Osteoblast (primary cell): ENCODE measurements around the gene CACNA1C. TPM values are rescaled to one million over a fixed set of nuclear protein-coding genes. Genes with fewer than 3 reads are reported as not detected.

Experiments
- DNase-seq: peaks from one replicate; pipeline ENCODE4 v3.0.0; 2011; ENCODE audit warnings: low spot score, mixed read lengths; ENCODE audit not compliant: insufficient read length; ENCODE audit errors: missing footprints
- H2AFZ ChIP-seq: 2 replicates; pipeline ENCODE4 v1.6.0; 2011; ENCODE audit warnings: mild to moderate bottlenecking, low read length
- H3K27ac ChIP-seq: 2 replicates; pipeline ENCODE4 v1.5.1; 2011; ENCODE audit warnings: mild to moderate bottlenecking, low read depth, low read length, moderate library complexity
- H3K27me3 ChIP-seq: 2 replicates; pipeline ENCODE4 v1.6.0; 2012; ENCODE audit warnings: mild to moderate bottlenecking, control low read depth, inconsistent platforms, low read length, moderate library complexity; ENCODE audit not compliant: insufficient read depth
- H3K36me3 ChIP-seq: 2 replicates; pipeline ENCODE4 v1.5.1; 2011; ENCODE audit warnings: mild to moderate bottlenecking, low read length, control low read depth, moderate library complexity; ENCODE audit not compliant: insufficient read depth
- H3K4me1 ChIP-seq: 2 replicates; pipeline ENCODE4 v1.5.1; 2011; ENCODE audit warnings: mild to moderate bottlenecking, low read length, control low read depth, moderate library complexity; ENCODE audit not compliant: insufficient read depth
- H3K4me2 ChIP-seq: 2 replicates; pipeline ENCODE4 v1.6.0; 2011; ENCODE audit warnings: mild to moderate bottlenecking, low read length; ENCODE audit not compliant: insufficient read depth
- H3K4me3 ChIP-seq: fragments of 200-600 bp; sonication (generic); 3 replicates; pipeline ENCODE4 v1.5.1; 2012; ENCODE audit warnings: mild to moderate bottlenecking, low read length, inconsistent platforms; ENCODE audit not compliant: insufficient read depth
- H3K79me2 ChIP-seq: 2 replicates; pipeline ENCODE4 v1.6.0; 2012; ENCODE audit warnings: mild to moderate bottlenecking, low read length, control low read depth, inconsistent platforms; ENCODE audit not compliant: insufficient read depth
- H3K9me3 ChIP-seq: 2 replicates; pipeline ENCODE4 v1.5.1; 2011; ENCODE audit warnings: low read depth, low read length, control low read depth
- H4K20me1 ChIP-seq: 2 replicates; pipeline ENCODE4 v1.6.0; 2012; ENCODE audit warnings: mild to moderate bottlenecking, low read length, control low read depth; ENCODE audit not compliant: insufficient read depth
- total RNA-seq: library from RNA; depleted of rRNA; stranded (reverse); fragments of >200 nt; gene quantifications from 2 replicates; pipeline ENCODE4 v1.2.3, GENCODE V29; 2012
- TF ChIP-seq, protein P1 (sequence below): IDR thresholded peaks from 2 replicates; pipeline ENCODE4 v1.5.1; 2011; ENCODE audit warnings: mild to moderate bottlenecking, low read depth, low read length, moderate library complexity; ENCODE audit errors: extremely low read depth

CACNA1C gene
- total RNA-seq, 1 donor, result 19.2 TPM

DNA sequence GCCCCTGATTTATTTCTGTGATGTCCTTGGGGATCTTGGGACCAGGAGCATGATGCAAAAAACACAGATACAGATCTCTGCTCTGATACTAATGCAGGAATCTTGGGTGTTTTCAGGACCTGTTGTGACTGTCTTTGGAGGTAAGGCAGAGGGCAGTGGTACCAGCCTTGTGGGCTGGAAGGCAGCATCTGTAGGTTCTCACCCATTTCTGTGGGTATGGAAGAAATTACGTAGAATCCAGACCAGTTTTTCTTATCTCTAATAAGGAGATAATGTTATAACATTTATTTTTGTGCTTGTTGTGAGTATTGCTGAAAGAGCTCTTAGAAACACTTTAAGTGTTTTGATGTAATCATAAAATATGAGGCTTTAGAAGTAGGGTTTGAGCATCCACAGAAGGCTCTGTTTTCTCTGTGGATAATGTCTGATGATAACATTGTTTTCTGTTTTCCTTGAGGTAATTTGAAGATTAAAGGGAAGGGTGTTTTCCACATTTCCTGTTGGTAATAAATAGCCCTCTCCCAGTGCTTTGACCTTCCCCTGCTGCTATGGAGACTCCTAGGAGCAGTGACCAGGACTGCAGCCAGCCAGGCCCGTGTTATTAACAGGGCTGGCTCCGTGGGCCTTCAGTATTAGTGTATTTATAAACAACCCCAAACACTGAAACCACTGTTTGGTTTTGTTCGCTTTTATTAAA is 39.1 kb upstream of the CACNA1C start:
- Histone ChIP-seq H3K27ac (no peak overlapping the region), H3K9me3 (no peaks in the 10 kb centered on the region), H2AFZ (no peak overlapping the region), H3K4me2 (no peak overlapping the region), H3K4me3 (no peak overlapping the region), H3K79me2 (no peaks in the 10 kb centered on the region), H3K4me1 (no peaks in the 10 kb centered on the region), H3K27me3 (no peaks in the 10 kb centered on the region), H4K20me1 (no peaks in the 10 kb centered on the region), H3K36me3 (no peaks in the 10 kb centered on the region)
- TF ChIP-seq, protein P1, sequence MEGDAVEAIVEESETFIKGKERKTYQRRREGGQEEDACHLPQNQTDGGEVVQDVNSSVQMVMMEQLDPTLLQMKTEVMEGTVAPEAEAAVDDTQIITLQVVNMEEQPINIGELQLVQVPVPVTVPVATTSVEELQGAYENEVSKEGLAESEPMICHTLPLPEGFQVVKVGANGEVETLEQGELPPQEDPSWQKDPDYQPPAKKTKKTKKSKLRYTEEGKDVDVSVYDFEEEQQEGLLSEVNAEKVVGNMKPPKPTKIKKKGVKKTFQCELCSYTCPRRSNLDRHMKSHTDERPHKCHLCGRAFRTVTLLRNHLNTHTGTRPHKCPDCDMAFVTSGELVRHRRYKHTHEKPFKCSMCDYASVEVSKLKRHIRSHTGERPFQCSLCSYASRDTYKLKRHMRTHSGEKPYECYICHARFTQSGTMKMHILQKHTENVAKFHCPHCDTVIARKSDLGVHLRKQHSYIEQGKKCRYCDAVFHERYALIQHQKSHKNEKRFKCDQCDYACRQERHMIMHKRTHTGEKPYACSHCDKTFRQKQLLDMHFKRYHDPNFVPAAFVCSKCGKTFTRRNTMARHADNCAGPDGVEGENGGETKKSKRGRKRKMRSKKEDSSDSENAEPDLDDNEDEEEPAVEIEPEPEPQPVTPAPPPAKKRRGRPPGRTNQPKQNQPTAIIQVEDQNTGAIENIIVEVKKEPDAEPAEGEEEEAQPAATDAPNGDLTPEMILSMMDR, result no peak
- no peak for DNase-seq

DNA sequence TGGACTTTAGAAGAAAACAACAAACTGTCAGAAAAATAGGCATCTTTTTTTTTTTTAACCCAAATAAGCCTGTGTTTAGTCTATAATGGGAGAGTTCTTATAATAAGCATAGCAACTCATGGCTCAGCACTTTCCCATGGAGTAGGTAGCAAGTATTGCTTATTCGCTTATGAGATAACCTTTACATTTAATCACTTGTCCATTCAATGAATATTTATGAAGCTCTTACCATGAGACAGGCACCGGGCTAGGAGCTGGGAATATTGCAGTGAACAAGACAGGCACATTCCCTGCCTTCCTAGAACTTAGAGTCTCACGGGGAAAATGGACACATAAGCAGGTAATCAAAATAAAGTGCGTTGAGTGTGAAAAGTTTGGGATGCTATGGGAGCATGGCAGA is 38.6 kb upstream of the CACNA1C start:
- Histone ChIP-seq H3K36me3 (no peaks in the 10 kb centered on the region), H3K4me3 (no peak overlapping the region), H3K27ac (no peak overlapping the region), H3K4me2 (no peak overlapping the region), H3K27me3 (no peaks in the 10 kb centered on the region), H2AFZ (no peak overlapping the region), H3K79me2 (no peaks in the 10 kb centered on the region), H3K9me3 (no peaks in the 10 kb centered on the region), H3K4me1 (no peaks in the 10 kb centered on the region), H4K20me1 (no peaks in the 10 kb centered on the region)
- DNase-seq, result no peak
- TF ChIP-seq, protein P1, result no peak

DNA sequence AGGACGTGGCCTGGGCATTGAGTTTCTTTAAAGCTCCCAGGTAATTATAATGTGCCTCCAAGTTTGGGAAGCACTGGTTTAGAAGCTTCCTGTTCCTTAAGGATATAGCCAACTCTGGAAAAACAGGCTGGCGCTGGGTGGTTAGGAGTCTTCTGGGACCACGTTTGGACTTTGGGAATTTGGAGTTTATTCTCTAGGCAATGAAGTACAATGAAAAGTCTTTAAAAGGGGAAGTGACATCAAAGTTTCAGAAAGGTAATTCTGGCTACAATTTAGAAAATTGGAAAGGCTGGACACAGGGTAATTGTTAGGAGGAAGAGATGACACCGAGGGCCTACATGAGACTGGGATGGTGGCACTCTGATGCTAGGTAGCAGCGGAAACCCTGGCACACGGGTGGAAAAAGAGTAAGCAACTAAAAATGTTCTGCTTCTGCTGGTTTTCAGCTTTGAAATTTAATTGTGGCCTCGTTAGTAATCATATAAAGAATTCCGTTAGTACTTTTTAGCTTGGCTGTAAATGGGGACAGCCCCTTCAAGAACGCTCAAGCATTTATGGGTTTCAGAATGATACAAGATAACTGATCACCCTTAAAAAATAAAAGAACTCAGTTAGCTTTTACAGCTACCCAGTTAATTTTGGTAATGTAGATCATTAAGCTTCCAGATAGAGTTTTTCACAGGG is 35.8 kb upstream of the CACNA1C start:
- H3K4me1 ChIP-seq, result no peaks in the 10 kb centered on the region
- no peaks in the 10 kb centered on the region for H3K9me3 ChIP-seq
- H4K20me1 ChIP-seq, result no peaks in the 10 kb centered on the region
- DNase-seq, result no peak
- peaks cover 23% of the 10 kb centered on the region for H3K27me3 ChIP-seq
- H3K4me3 ChIP-seq, result no peak overlapping the region
- no peaks in the 10 kb centered on the region for H3K79me2 ChIP-seq
- no peak overlapping the region for H2AFZ ChIP-seq
- TF ChIP-seq, protein P1, result no peak
- H3K27ac ChIP-seq, result no peak overlapping the region
- no peaks in the 10 kb centered on the region for H3K36me3 ChIP-seq
- no peak overlapping the region for H3K4me2 ChIP-seq

DNA sequence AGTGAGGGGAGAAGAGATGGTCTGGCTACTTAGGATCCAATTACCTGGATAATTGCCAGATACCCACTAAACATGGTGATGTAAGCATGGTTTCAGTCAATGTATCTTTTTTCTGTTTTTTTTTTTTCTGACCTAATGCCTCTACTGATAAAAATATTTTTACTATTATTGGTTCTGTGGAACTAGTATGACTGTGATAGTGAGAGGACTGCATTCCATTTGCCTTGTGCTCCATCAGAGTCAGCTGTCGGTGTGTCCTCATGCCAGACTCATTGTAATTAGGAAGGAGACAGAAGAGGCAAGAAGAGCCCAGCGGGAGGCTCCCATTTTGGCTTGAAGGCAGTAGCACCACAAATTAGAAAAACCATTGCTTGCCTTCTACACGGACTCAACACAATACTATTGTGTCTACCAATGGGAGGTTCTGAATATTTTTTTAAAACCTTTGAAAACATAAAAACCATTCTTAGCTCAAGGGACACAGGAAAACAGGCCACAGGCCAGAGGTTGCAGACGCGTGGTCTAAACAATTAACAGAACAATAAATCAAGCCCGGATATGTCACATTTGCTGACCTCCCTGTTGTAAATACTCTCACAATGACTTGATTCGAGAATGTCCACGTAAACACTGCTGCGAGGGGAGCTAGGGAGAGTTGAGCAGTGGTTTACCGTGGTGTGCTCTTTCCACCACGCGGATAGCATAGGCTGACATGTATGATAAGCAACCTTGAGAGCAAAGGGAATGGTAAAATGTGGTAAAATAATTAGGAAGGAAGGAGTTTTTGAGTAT is 35.0 kb upstream of the CACNA1C start:
- Histone ChIP-seq H3K27ac (no peak overlapping the region), H3K4me2 (no peak overlapping the region), H4K20me1 (no peaks in the 10 kb centered on the region), H3K36me3 (no peaks in the 10 kb centered on the region), H3K4me1 (no peaks in the 10 kb centered on the region), H3K27me3 (peaks cover 26% of the 10 kb centered on the region), H2AFZ (no peak overlapping the region), H3K4me3 (no peak overlapping the region), H3K9me3 (no peaks in the 10 kb centered on the region), H3K79me2 (no peaks in the 10 kb centered on the region)
- DNase-seq, result no peak
- TF ChIP-seq, protein P1, result no peak
